Measurements from ENCODE around the gene LIG3.
"Not testable (repeated sequence)": the region's sequence is repeated elsewhere in the genome, so short reads cannot be mapped to it uniquely, and the experiment has no call there.

Gene LIG3

GRCh38 chr17:35028531-35029262 is 48.4 kb downstream of the LIG3 start:
- DNase-seq (ENCODE audit: low spot score) = no peak
- TF ChIP-seq, protein P1, sequence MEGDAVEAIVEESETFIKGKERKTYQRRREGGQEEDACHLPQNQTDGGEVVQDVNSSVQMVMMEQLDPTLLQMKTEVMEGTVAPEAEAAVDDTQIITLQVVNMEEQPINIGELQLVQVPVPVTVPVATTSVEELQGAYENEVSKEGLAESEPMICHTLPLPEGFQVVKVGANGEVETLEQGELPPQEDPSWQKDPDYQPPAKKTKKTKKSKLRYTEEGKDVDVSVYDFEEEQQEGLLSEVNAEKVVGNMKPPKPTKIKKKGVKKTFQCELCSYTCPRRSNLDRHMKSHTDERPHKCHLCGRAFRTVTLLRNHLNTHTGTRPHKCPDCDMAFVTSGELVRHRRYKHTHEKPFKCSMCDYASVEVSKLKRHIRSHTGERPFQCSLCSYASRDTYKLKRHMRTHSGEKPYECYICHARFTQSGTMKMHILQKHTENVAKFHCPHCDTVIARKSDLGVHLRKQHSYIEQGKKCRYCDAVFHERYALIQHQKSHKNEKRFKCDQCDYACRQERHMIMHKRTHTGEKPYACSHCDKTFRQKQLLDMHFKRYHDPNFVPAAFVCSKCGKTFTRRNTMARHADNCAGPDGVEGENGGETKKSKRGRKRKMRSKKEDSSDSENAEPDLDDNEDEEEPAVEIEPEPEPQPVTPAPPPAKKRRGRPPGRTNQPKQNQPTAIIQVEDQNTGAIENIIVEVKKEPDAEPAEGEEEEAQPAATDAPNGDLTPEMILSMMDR (IDR thresholded peaks at IDR 0.05; ENCODE audit: extremely low read depth, insufficient read depth, missing control alignments) = no peak
- in situ Hi-C loops (cut with MboI; ENCODE audit: low pct_unique_long_range_greater_than_20kb, low sequenced_read_pairs, unreplicated experiment) = no loop called here

DNA sequence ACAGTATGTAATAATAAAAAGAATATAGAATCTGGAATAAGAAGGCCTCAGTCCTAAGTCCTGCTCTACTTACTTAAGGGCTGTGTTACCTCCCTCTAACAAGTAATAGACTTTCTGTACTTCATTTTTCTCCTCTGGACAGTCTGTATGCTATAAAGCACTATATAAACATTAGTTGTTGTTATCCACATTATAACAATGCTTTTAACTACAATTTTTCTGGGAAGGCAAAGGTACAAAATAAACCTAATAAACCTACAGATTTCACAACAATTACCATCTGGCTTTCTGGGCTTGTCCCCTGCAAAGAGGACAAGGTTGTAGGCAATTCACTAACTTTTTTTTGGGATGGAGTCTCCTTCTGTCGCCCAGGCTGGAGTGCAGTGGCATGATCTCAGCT is 50.5 kb downstream of the LIG3 start:
- TF ChIP-seq, protein P1 (IDR thresholded peaks at IDR 0.05; ENCODE audit: extremely low read depth, insufficient read depth, missing control alignments) = no peak
- in situ Hi-C loops (cut with MboI; ENCODE audit: low pct_unique_long_range_greater_than_20kb, low sequenced_read_pairs, unreplicated experiment) = no loop called here
- DNase-seq (ENCODE audit: low spot score) = no peak

GRCh38 chr17:35038453-35038852 is 58.1 kb downstream of the LIG3 start:
- TF ChIP-seq, protein P1 (IDR thresholded peaks at IDR 0.05; ENCODE audit: extremely low read depth, insufficient read depth, missing control alignments) = no peak

DNA sequence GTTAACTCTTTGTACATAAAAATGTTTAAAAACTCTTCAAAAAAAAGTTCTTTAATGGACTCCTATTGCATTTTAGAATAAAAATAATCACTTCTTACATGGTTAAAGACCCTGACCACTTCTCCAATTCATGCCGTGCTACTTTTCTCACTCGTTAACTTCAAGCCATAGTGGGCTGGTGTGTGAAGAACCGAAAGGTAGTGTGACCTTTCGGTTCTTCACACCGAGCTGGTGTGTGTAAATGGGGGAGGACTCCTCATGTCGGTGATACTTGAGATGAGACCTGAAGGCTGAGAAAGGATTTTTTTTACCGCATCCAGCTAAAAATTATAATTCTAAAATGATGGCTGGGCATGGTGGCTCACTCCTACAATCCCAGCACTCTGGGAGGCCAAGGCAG is 61.1 kb downstream of the LIG3 start:
- no peak for DNase-seq (ENCODE audit: low spot score)
- TF ChIP-seq, protein P1 (IDR thresholded peaks at IDR 0.05; ENCODE audit: extremely low read depth, insufficient read depth, missing control alignments) = no peak
- in situ Hi-C loops (cut with MboI; ENCODE audit: low pct_unique_long_range_greater_than_20kb, low sequenced_read_pairs, unreplicated experiment) = no loop called here

More at GRCh38 chr17:35038453-35038852, 58.1 kb downstream of the LIG3 start:
- no peak for DNase-seq (ENCODE audit: low spot score)
- in situ Hi-C loops (cut with MboI; ENCODE audit: low pct_unique_long_range_greater_than_20kb, low sequenced_read_pairs, unreplicated experiment) = no loop called here

- no peak for DNase-seq (ENCODE audit: low spot score)
- TF ChIP-seq, protein P1 (IDR thresholded peaks at IDR 0.05; ENCODE audit: extremely low read depth, insufficient read depth, missing control alignments) = no peak
- in situ Hi-C loops (cut with MboI; ENCODE audit: low pct_unique_long_range_greater_than_20kb, low sequenced_read_pairs, unreplicated experiment) = no loop called here
Observed at GRCh38 chr17:35044181-35044580, 63.9 kb downstream of the LIG3 start.

DNA sequence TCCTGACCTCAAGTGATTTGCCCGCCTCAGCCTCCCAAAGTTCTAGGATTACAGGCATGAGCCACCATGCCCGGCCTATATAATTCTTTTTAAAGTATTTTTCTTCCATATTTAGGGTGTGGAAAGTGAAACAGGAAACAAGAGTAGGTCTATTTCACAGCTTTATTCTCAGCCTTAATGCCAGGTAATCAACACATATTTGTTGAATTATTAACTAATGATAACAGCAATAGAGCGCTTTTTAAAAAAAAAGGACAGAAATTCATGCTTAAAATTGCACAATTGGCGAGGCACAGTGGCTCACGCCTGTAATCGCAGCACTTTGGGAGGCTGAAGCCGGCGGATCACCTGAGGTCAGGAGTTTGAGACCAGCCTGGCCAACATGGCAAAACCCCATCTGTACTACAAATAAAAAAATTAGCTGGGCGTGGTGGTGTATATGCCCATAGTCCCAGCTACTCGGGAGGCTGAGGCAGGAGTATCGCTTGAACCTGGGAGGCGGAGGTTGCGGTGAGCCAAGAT is 65.2 kb downstream of the LIG3 start:
- in situ Hi-C loops (cut with MboI; ENCODE audit: low pct_unique_long_range_greater_than_20kb, low sequenced_read_pairs, unreplicated experiment); DNase-seq (ENCODE audit: low spot score): not testable (repeated sequence)

DNA sequence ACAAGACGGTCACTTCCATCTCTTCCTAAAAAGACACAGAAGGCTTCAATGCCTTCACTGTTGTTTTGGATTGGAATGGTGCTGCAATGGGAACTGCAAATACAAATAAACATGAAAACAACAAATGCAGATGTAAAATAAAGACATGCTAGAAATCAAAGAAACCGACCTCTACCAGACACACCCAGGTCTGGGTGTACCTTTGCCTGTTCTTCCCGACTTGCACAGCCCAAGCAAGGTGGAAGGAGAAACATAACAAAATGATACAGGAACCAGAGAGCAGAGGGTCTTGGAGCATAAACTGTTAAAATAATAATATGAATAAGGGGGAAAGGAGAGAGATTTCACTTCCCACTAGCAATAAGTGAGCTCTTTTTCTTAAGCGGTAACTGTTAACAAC is 65.9 kb downstream of the LIG3 start:
- DNase-seq (ENCODE audit: low spot score) = no peak
- TF ChIP-seq, protein P1 (IDR thresholded peaks at IDR 0.05; ENCODE audit: extremely low read depth, insufficient read depth, missing control alignments) = no peak
- in situ Hi-C loops (cut with MboI; ENCODE audit: low pct_unique_long_range_greater_than_20kb, low sequenced_read_pairs, unreplicated experiment) = no loop called here

Data from GM13977 (cell line).